Measurements from ENCODE around the gene SPATA18.
"Not testable (repeated sequence)": the region's sequence is repeated elsewhere in the genome, so short reads cannot be mapped to it uniquely, and the experiment has no call there.

The SPATA18 gene

GRCh38 chr4:52105276-52105675 lies 54.2 kb downstream of the SPATA18 start:
- FAIRE-seq (no peak), DNase-seq (ENCODE audit: insufficient read length, low spot score) (no peak)

DNA sequence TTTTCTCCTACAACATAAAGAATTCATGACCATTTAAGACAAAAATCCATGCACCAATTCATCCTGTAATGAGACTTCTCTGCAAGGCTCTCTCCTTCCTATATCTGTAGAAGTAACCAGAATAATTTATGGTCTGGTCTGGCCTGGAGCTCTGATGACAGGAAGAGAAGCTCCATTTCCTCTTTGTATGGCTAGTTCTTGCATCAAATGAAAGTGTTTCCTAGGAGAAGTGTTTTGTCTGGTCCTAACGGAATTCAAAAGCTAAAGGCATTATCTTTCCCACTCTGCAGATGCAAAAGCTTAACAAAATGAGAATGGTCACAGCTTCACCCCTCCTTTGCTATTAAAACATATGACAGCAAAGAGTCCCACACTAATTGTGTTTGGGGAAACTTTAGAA lies 55.1 kb downstream of the SPATA18 start:
- FAIRE-seq (no peak), DNase-seq (ENCODE audit: insufficient read length, low spot score) (no peak)

GRCh38 chr4:52106660-52107059 lies 55.6 kb downstream of the SPATA18 start:
- FAIRE-seq (no peak), DNase-seq (ENCODE audit: insufficient read length, low spot score) (no peak)

DNA sequence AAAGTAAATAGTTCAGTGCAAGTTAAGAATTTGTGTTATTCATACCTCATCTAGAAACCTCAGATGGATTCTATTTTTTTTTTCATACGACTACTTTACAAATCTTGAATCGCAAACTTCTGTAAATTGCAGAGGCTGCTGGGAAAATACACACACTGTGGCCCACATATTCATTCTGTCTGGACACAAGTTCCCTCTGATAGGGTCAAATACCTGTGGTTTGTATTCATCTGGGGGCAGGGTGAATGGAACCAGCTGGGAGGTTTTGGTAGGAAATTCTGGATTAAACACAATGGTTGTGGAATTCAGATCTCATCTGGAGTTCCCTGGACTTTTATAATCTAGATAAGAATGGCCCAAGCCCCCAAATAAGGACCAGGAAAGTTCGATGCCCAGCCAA lies 56.2 kb downstream of the SPATA18 start:
- DNase-seq (ENCODE audit: insufficient read length, low spot score) (no peak), FAIRE-seq (no peak)

DNA sequence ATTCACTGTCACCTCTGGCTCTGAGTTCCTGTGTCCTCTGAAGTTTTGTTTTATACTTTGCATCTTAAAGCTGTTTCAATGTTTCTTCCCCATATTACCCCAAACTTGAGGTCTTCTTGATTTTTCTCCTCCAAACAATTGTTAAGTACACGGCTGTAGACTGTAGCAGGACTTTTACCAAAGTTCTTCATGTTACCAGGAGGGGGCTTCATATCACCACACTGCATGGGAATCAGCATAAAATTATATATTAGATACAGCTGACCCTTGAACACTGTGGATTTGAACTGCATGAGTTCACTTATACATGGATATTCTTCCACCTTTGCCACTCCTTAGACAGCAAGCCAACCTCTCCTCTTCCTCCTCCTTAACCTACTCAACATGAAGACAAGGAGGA lies 56.6 kb downstream of the SPATA18 start:
- DNase-seq (ENCODE audit: insufficient read length, low spot score) (no peak), FAIRE-seq (no peak)

DNA sequence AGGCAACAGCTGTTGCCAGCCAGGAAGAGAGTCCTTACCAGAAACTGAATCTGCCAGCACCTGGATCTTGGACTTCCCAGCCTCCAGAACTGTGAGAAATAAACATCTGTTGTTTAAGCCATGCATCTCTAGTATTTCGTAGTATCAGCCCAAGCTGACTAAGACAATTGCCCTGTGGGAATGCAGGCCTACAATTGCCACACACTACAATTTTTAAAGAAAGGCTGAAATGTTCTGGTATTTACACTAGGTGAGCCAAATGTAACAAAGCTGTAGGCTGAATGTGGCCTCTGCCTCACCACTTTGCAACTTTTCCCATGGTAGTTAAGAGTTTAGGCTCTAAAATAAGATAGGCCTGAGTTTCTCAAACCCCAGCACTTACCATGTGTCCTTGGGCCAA lies 59.1 kb downstream of the SPATA18 start:
- no peak for FAIRE-seq
- no peak for DNase-seq (ENCODE audit: insufficient read length, low spot score)

DNA sequence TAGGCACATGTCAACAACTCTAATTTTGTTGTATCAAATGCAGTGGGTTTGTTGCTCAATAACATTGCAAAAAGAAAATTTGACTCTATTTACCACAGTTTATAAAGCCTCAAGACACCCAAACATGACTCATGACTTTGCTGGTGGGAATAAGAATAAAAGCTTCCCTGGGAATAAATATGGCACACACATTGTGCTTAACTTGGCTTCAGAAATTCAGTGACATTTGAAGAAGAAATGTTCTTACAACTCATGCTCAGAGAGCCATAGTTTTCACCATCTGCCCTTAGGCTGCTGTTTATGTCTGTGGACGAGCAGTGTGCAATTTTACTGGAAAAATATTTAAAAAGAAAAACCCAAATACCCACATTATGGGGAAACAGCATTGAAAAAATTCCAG lies 60.9 kb downstream of the SPATA18 start:
- no peak for DNase-seq (ENCODE audit: insufficient read length, low spot score)
- no peak for FAIRE-seq

GRCh38 chr4:52112411-52112810 lies 61.3 kb downstream of the SPATA18 start:
- no peak for DNase-seq (ENCODE audit: insufficient read length, low spot score)

DNA sequence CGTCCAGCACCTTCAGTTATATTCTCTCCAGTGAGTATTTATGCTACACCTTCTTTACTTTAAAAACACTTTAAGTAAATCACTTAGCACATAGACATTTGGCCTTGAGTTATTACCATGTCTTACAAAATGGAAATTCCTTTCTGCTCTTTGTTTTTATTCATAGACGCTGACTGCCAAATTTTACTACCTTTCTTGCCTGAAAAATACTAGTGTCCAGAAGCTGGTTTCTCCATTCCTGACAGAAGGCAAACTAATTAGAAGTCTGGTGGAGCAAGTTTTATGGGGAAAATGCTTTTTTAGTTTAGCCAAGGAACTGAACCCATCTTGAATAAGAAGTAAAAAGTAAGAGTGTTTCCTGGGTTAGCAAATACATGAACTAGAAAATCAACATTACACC lies 65.5 kb downstream of the SPATA18 start:
- FAIRE-seq = no peak
- no peak for DNase-seq (ENCODE audit: insufficient read length, low spot score)

More at GRCh38 chr4:52112411-52112810, 61.3 kb downstream of the SPATA18 start:
- FAIRE-seq = no peak

DNA sequence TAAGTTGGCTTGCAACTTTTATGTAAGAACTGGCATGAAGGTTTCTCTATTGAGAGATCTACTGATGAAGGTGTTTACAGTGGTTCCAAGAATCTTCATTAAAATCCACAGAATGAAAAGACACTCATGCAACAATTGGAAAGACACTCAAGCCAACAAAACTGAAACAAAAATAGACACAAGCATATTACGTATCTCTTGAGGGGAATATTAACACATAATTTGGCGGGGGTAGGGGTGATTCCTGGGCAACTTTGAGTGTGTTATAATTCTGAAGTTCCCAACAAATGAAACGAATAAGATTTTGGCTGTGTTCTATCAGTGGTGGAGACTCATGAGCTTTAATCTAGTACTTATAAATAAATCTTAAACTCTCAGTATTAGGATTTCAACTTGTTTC lies 75.1 kb downstream of the SPATA18 start:
- FAIRE-seq = no peak
- DNase-seq (ENCODE audit: insufficient read length, low spot score) = no peak

DNA sequence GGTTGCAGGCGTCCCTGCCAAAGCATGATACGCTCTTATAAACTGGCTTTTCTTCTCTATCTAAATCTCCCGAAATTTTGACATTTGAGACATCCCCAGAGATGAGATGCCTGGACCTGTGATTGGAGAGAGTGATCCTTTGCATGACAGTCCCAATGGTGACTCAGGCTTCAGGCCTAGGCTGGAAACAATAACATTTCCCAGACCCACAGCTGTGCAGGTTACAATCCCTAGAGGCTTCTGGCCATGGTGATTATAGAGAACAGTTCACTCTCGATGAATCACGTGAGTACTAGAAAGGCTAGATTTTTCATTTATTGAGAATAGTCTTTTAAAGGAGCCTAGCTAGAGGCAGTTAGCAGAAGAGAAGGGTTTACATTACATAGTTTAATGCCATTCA lies 75.9 kb downstream of the SPATA18 start:
- no peak for DNase-seq (ENCODE audit: insufficient read length, low spot score)
- FAIRE-seq = no peak

DNA sequence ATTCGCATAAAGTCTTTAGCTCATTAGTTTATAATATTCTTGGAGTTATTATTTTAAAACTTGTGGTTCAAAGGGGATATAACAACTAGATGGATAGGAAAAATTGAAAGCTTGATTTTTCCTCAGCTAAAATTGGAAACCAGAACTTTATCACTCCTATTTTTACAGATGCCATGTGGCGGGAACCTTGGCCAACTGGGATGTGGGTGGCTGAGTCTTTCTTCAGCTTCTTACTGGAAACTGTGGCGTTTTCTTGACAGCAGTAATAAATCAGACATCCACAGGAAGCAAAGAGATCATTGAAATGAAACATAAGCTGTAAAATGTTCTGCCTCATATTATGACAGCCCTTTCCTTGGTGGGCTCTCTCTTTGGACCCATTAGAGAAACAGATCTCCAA lies 84.1 kb downstream of the SPATA18 start:
- DNase-seq (ENCODE audit: insufficient read length, low spot score) (no peak), FAIRE-seq (no peak)

DNA sequence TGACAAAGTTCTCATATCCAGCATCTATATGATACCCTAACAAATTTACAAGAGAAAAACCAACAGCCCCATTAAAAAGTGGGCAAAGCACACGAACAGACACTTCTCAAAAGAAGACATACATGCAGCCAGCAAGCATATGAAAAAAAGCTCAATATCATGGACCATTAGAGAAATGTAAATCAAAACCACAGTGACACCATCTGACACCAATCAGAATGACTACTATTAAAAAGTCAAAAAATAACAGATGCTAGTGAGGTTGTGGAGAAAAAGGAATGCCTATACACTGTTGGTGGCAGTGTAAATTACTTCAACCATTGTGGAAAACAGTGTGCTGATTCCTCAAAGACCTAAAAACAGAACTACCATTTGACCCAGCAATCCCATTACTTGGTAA lies 86.0 kb downstream of the SPATA18 start:
- not testable (repeated sequence) for FAIRE-seq; DNase-seq (ENCODE audit: insufficient read length, low spot score)

DNA sequence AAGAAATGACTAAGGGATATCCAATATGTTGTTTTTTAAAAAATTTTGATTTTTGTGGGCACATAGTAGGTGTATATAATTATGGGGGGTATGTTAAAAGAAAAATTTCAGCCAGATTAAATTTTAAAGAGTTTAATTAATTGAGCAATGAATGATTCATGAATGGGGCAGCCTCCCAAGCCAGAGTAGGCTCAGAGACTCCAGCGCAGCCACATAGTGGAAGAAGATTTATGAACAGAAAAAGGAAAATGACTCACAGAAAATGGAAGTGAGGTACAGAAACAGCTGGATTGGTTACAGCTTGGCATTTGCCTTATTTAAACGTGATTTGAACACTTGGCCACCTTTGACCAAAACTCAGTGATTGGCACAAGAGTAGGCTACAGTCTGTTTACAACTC lies 91.7 kb downstream of the SPATA18 start:
- DNase-seq (ENCODE audit: insufficient read length, low spot score) = no peak
- no peak for FAIRE-seq

GRCh38 chr4:52143815-52144214 lies 92.7 kb downstream of the SPATA18 start:
- no peak for DNase-seq (ENCODE audit: insufficient read length, low spot score)
- FAIRE-seq = no peak

- DNase-seq (ENCODE audit: insufficient read length, low spot score) (no peak), FAIRE-seq (no peak)
Observed at GRCh38 chr4:52144372-52144771, 93.3 kb downstream of the SPATA18 start.
